Natural killer cell (primary cell): ENCODE data around the gene PDE6A. TPM values are rescaled to one million over a fixed set of nuclear protein-coding genes. Genes with fewer than 3 reads are reported as not detected.

ENCODE experiments used
- ATAC-seq, 3 donors: fragments of 150-1000 bp in 2 of 3; fragments of 200-7000 bp in 1 of 3; cut with Tn5 transposase; 1 replicate in 1 of 3; 2 replicates in 2 of 3; pipeline ENCODE4 v1.10.0; 2021; ENCODE audit warnings: mild to moderate bottlenecking in 2 of 3, moderate library complexity in 2 of 3
- DNase-seq, 2 donors: peaks; one replicate each; pipeline versions ENCODE4 v3.0.0 to v3.0.0-alpha.2; 2013 to 2021; ENCODE audit warnings: mixed read lengths in 1 of 2
- H3K27ac ChIP-seq: one replicate; pipeline ENCODE4 v1.5.1; 2013; ENCODE audit warnings: mild to moderate bottlenecking, low read length
- H3K27me3 ChIP-seq: one replicate; pipeline ENCODE4 v1.6.1; 2013; ENCODE audit warnings: low read length; ENCODE audit not compliant: control insufficient read depth, insufficient read depth
- H3K36me3 ChIP-seq: one replicate; pipeline ENCODE4 v1.6.1; 2013; ENCODE audit warnings: low read length; ENCODE audit not compliant: control insufficient read depth, insufficient read depth
- H3K4me1 ChIP-seq: one replicate; pipeline ENCODE4 v1.6.1; 2013; ENCODE audit warnings: low read length; ENCODE audit not compliant: control insufficient read depth, insufficient read depth
- H3K4me3 ChIP-seq: one replicate; pipeline ENCODE4 v1.5.1; 2013; ENCODE audit warnings: low read length
- H3K9me3 ChIP-seq: one replicate; pipeline ENCODE4 v1.6.1; 2013; ENCODE audit warnings: low read length; ENCODE audit not compliant: control insufficient read depth, insufficient read depth
- H3K27ac Mint-ChIP-seq, 2 donors: one replicate each; pipeline ENCODE4 v1.8.0; 2022; ENCODE audit warnings: mild to moderate bottlenecking in 2 of 2, mixed read lengths in 2 of 2, moderate library complexity in 1 of 2
- H3K27me3 Mint-ChIP-seq, 2 donors: one replicate each; pipeline ENCODE4 v1.8.0; 2022; ENCODE audit warnings: low read depth in 2 of 2, mixed read lengths in 2 of 2
- H3K36me3 Mint-ChIP-seq: one replicate; pipeline ENCODE4 v1.8.0; 2022; ENCODE audit warnings: mixed read lengths
- H3K4me1 Mint-ChIP-seq, 2 donors: one replicate each; pipeline ENCODE4 v1.8.0; 2022; ENCODE audit warnings: mixed read lengths in 2 of 2
- H3K4me3 Mint-ChIP-seq: one replicate; pipeline ENCODE4 v1.8.0; 2022; ENCODE audit warnings: mild to moderate bottlenecking, moderate library complexity, mixed read lengths
- H3K9me3 Mint-ChIP-seq, 2 donors: one replicate each; pipeline ENCODE4 v1.8.0; 2022; ENCODE audit warnings: mixed read lengths in 2 of 2
- CTCF ChIP-seq: fragments of 200-600 bp; IDR thresholded peaks from one replicate; pipeline ENCODE4 v1.8.0; 2022; ENCODE audit warnings: antibody characterized with exemption
- WGBS: methylation state at CpG from one replicate; pipeline ENCODE4 v1.1.7; 2013; ENCODE audit warnings: missing lambda C conversion rate; ENCODE audit not compliant: insufficient coverage; 5-methylcytosine and 5-hydroxymethylcytosine counted together
- intact Hi-C: fragments of 100-400 bp; cut with micrococcal nuclease; formaldehyde crosslinking; loops from one replicate; pipeline ENCODE4 v1.14.2; 2022
- total RNA-seq, 4 donors: library from RNA; stranded (reverse); fragments of 120-200 nt in 1 of 4; gene quantifications; one replicate each; pipeline versions ENCODE4 v1.2.3 to v1.2.4, GENCODE V29; 2013 to 2022

The PDE6A gene
- total RNA-seq, 3 donors from 2014 or later (not counting 1 experiment from before 2014, with no cell fraction given): not detected

DNA sequence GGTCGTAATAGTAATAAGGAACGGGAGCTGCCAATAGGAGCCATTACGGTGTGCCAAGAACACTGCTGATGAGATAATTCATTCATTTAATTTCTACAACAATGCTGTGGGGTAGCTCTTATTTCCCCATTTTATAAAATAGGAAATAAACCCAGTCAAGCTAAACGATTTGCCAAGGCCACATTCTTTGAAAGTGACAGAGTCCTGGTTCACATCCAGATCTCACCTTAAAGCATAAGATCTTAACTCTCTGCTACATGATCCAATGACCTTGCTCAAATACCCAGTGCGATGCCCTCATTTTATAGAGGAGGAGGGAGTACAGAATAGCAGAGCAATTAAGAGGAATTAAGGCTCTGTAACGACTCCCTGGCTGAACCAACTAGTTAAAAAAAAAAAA lies 5.0 kb downstream of the PDE6A start:
- no peak for ATAC-seq
- no peak overlapping the region for H3K4me3 Mint-ChIP-seq

DNA sequence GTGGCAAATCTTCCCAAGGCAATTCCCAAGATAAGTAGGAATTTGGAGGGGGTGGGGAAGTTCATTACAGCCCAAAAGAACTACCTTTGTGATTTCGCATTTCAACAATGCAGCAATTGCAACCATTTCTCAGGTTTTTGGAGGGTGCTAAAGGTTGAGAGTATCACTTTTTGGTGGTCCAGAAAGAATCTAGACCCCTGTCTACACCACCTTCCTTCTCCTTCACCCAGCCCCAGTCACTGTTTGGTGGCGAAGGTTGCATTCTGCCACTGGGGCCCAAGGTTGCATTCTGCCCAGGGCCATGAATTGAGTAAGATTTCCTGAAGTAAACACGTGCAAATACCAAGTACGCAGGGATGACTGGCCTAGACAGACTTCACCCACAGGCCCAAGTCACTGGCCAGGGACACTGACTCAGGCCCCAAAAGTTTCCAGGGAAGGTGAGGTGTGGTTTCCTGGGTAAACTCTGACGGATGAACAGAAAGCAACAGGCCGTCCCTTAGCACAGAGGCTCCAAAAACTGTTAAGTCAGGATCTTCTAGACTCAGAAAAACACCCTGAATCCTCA lies 5.7 kb downstream of the PDE6A start:
- Mint-ChIP-seq H3K9me3 (no peaks in the 10 kb centered on the region), H3K4me3 (no peak overlapping the region), H3K27ac (no peak overlapping the region), H3K36me3 (no peaks in the 10 kb centered on the region), H3K27me3 (peaks cover 10 to 27% of the 10 kb centered on the region in 2 donors), H3K4me1 (no peaks in the 10 kb centered on the region)
- DNase-seq (no peak), ATAC-seq (peak in 1 of 3 donors; percentile 65)
- Histone ChIP-seq H3K36me3 (no peaks in the 10 kb centered on the region), H3K27me3 (no peaks in the 10 kb centered on the region), H3K4me1 (no peaks in the 10 kb centered on the region), H3K4me3 (no peak overlapping the region), H3K9me3 (no peaks in the 10 kb centered on the region), H3K27ac (no peak overlapping the region)
- intact Hi-C loops: no loop called here
- TF ChIP-seq CTCF: no peak
- 83% methylated on average over 6 of the region's 6 CpGs for WGBS

More for the DNA sequence above, 5.0 kb downstream of the PDE6A start:
- Histone ChIP-seq H3K27ac (no peak overlapping the region), H3K4me3 (no peak overlapping the region), H3K9me3 (no peaks in the 10 kb centered on the region), H3K27me3 (no peaks in the 10 kb centered on the region), H3K36me3 (no peaks in the 10 kb centered on the region), H3K4me1 (no peaks in the 10 kb centered on the region)
- Mint-ChIP-seq H3K9me3 (no peaks in the 10 kb centered on the region), H3K27me3 (peaks cover 8 to 20% of the 10 kb centered on the region in 2 donors), H3K36me3 (no peaks in the 10 kb centered on the region), H3K27ac (no peak overlapping the region), H3K4me1 (no peaks in the 10 kb centered on the region)
- intact Hi-C loops: no loop called here
- no peak for DNase-seq
- no peak for TF ChIP-seq CTCF
- 70% methylated on average over 5 of the region's 6 CpGs for WGBS

DNA sequence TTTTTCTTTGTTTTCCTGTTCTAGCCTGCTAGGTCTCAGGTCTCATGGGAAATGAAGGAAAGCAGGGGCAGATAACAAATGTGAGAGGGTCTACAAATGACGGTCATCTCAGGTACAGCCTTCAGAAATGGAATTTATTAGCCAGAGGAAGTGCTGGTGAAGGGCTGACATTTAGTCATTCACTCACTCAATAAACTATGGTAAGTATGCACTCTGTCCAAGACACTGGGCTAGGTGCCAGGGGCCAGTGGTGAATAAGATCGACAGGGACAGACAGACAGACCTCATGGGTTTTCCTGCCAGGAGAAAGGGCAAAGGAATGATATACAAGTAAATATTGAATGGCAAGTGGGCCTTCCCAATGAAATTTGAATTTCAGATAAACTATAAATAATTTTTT lies 6.3 kb downstream of the PDE6A start:
- no peaks in the 10 kb centered on the region for H3K4me1 ChIP-seq
- intact Hi-C loops: no loop called here
- 39% methylated on average over 2 of the region's 2 CpGs for WGBS
- Mint-ChIP-seq H3K4me1 (no peaks in the 10 kb centered on the region), H3K27ac (no peak overlapping the region), H3K27me3 (peaks cover 10 to 30% of the 10 kb centered on the region in 2 donors), H3K36me3 (no peaks in the 10 kb centered on the region), H3K4me3 (no peak overlapping the region), H3K9me3 (no peaks in the 10 kb centered on the region)
- H3K27me3 ChIP-seq: no peaks in the 10 kb centered on the region
- H3K27ac ChIP-seq: no peak overlapping the region
- no peaks in the 10 kb centered on the region for H3K36me3 ChIP-seq
- no peak overlapping the region for H3K4me3 ChIP-seq
- TF ChIP-seq CTCF: no peak
- ATAC-seq (no peak), DNase-seq (no peak)
- H3K9me3 ChIP-seq: no peaks in the 10 kb centered on the region

- Mint-ChIP-seq H3K4me1 (no peaks in the 10 kb centered on the region), H3K27me3 (peaks cover 10 to 30% of the 10 kb centered on the region in 2 donors), H3K36me3 (no peaks in the 10 kb centered on the region), H3K4me3 (no peak overlapping the region), H3K27ac (no peak overlapping the region), H3K9me3 (no peaks in the 10 kb centered on the region)
- DNase-seq: no peak
- Histone ChIP-seq H3K27ac (no peak overlapping the region), H3K9me3 (no peaks in the 10 kb centered on the region), H3K27me3 (no peaks in the 10 kb centered on the region), H3K4me1 (no peaks in the 10 kb centered on the region), H3K4me3 (no peak overlapping the region), H3K36me3 (no peaks in the 10 kb centered on the region)
- no peak for TF ChIP-seq CTCF
- 72% methylated on average over 1 of the region's 1 CpG for WGBS
- no peak for ATAC-seq
- intact Hi-C loops: no loop called here
These were observed 7.0 kb downstream of the PDE6A start for GRCh38 chr5:149937610-149938009.
